Hypothalamus (tissue), 51 donors: Measurements from ENCODE around the gene SLC18B1.

Source experiments
- DNase-seq, 51 donors: peaks; one replicate each; lab custom pipeline; 2025; lab: John Stamatoyannopoulos, UW

Gene SLC18B1

DNA sequence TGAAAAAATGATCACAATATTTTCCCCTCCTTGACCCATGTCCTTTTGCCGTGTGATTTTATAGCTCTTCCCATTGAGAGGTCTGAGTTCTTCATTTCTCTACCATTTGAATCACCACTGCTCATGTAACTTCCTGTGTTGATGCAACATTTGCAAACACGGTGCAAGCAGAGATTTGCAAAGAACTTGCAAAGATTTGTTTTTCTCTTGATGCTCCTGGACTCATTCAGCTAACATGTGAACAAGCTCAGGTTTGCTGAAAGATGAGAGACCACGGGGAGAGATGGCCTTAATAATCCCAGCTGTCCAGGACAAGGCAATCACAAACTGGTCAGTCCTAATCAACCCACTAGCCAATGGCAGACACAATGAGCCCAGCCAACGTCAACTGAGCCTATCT lies 49.3 kb downstream of the SLC18B1 start:
- no peak for DNase-seq

DNA sequence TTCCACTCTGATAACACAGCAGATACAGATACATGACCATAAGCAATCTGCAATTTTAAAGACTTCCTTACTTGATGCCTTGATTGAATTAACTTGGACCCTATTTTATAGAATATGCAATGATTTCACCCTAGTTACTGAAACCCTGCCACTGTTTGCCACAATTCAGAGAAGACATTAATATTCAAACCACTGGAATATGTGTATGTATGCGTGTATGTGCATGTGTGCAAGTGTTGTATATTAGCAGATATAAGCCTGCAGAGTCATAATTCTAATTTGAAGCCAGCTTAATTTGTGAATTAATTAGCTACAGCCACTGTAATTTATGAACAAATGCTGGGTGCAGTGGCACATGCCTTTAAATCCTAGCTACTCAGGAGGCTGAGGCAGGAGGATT lies 50.0 kb downstream of the SLC18B1 start:
- DNase-seq, result no peak

DNA sequence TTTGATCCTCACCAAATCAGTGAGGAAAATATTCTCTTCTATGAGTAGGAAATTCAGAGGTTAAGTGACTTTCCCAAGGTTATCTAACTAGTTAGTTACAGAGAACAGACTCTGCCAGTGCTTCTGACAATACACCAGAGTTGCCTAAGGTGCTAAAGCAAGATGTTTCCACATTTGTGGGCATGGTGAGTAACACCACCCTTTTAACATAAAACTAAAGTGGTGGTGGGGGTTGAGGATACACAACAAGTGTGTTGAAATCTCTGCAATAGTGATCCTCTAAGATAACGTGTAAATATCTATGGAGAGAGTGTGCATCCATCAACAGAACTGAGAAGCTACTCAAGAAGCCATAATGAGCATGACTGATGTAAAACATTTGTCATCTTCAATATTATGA lies 52.4 kb downstream of the SLC18B1 start:
- no peak for DNase-seq

DNA sequence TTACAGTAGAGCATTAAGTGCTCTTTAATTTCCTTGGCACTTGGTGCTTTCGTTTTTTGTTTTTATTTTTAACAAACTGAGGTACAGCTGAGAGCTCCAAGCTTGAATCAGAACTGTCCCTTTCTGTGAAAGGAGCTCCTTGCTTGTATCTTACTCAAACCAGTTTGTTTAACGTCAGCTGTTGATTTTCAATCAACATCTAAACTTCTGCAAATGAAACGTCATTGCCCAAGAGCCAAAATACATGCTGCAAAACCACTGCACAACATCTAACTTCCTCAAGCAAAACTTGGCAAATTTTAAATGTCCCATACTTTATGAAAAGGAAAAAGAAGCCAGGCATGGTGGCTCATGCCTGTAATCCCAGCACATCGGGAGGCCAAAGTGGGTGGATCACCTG lies 55.9 kb downstream of the SLC18B1 start:
- DNase-seq, result no peak

DNA sequence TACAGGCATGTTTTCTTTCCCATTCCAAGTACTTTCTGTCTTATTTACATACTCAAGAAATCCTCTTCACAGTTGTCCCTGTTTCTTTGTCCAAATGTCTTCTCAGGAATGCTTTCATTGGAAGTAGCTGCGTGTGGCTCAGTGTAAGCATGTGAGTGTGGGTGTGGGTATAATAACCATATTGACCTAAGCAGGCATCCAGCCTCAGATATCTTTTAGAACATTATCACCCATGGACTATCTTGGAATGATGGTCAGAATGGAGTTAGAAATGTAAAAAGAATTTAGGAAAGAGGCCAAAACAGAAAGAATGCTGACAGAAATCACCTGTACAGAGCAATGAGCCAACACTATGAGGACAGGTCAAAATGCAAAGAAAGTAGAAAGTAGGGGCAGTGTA lies 57.2 kb downstream of the SLC18B1 start:
- DNase-seq, result no peak

DNA sequence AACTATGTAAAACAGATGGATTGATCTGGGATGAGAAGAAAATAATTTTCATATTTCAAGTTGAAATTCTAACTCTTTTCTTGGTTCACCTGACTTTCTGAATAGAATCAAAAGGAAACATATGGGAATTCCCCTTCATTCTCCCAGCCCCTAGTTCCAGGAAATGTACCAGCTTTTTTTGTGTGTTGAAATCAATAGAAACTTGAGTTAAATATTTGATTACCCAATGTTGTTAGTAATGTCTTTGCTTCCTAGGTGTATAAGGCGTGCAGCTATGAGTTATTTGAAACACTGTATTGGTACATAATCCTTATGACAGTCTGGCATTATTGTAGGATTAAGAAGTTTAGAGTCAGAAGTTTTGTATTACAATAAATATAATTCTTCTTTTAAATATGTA lies 62.2 kb downstream of the SLC18B1 start:
- no peak for DNase-seq

DNA sequence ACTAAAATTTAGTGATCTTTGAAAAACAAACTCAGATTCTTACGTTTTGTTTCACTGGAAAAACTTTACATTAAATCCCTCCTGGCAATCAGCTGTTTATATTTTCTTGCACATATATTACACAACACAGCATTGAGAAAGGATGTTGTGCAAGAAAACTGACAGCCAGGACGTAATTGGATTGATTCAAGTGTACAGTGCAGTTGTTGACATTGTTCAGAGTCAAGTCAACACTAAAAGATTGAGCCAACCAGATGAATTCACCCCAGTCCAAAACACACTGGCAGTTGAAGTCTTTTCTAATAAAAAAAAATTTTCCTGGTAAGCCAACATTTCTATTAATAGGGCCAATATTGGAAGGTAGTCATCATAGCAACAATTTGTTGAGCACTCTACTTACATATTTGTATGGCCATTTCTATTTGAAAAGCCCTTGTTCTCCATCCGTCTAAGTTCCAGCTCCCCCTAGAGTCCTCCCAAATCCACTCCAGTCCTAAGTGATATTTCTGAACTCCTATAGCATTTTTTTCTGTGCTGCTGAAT lies 63.7 kb downstream of the SLC18B1 start:
- DNase-seq, result no peak

DNA sequence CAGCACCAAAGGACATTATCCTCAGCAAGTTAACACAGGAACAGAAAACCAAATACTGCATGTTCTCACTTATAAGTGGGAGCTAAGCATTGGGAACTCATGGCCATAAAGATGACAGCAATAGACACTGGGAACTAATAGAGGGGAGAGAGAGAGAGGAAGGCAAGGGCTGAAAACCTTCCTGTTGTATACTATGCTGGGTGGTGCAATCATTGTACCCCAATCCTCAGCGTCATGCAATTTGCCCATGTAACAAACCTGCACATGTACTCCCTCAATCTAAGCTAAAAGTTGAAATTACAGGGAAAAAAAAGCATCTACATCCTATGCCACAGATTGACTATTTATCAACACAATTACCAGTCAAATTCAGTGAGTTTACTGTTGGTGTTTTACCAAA lies 64.6 kb downstream of the SLC18B1 start:
- no peak for DNase-seq

DNA sequence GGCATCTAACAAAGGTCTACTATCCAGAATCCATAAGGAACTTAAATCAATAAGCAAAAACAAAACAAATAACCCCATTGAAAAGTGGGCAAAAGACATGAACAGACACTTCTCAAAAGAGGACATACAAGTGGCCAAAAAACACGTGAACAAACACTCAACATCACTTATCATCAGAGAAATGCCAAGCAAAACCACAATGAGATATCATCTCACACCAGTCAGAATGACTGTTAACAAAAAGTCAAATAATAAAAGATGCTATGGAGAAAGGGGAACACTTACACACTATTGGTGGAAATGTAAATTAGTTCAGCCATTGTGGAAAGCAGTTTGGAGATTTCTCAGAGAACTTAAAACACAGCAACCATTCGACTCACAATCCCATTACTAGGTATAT lies 65.2 kb downstream of the SLC18B1 start:
- no peak for DNase-seq

DNA sequence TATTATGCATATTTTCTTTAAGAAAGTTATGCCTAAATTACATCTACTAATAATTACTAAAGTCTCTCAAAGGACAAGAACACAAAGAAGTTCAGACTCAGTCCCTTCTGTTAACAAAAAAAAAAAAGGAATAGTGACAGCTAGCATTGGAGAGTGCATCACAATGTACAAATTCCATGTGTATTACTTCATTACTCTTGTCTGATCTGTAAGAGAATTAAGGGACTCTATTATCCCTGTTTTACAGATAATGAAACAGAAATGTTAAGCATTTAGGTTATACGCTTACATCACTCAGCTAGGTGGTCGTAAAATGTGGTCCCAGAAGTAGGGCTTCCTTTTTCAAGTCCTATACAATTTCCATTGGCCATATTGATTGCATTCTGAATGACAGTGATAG lies 67.4 kb downstream of the SLC18B1 start:
- DNase-seq, result no peak

DNA sequence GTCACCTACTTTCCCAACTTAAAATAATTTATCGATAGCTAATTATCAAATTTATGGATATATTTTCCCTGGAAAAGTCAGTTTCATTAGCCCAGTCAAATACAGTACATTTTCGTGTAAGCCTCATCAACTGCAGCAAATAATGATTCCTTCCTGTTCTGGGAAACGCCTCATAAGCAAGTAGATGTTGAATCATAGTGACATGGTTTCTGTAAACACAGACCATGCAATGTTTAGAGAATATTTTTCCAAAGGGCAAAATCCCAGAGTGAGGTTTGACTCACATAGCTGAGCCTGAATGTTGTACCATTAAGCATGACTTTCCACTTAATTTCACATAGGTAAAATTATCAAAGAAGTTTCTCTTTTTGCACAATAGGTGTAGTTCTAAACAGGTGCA lies 67.9 kb downstream of the SLC18B1 start:
- no peak for DNase-seq

DNA sequence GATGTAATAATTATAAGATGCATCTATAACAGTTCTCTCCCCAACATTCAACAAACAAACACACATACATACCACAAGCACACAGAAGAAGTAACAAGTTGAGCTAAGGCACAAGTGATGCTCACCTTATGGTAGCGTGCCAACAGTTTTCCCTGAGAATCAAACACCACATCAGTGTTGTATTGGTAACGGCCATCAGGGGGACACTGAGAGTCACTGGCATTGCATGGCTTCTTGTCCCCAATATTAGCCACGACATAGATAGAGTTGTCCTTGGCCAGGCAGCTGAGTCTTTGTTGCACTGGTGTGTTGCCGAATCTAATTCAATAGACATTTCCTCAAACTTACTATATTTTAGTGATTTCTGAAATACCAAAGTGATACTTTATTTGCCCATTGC lies 69.8 kb downstream of the SLC18B1 start:
- DNase-seq, result no peak

DNA sequence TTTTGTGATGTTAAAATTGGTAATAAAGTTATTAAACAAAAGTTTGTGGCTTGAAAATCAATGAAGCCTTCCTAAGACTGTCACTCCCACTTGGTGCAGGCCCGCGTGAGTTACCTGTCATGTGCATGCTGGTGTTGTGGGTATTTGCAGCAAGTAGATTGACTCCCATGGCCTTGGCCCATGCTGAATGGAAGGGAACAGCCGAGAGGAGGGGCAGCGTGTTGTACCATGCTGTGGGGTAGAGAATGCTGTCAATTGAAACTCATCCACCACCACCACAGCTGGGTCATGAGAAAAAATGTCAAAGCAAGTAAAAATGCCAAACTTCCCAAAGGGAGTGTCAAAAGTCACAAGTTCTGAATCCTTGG lies 71.8 kb downstream of the SLC18B1 start:
- no peak for DNase-seq

DNA sequence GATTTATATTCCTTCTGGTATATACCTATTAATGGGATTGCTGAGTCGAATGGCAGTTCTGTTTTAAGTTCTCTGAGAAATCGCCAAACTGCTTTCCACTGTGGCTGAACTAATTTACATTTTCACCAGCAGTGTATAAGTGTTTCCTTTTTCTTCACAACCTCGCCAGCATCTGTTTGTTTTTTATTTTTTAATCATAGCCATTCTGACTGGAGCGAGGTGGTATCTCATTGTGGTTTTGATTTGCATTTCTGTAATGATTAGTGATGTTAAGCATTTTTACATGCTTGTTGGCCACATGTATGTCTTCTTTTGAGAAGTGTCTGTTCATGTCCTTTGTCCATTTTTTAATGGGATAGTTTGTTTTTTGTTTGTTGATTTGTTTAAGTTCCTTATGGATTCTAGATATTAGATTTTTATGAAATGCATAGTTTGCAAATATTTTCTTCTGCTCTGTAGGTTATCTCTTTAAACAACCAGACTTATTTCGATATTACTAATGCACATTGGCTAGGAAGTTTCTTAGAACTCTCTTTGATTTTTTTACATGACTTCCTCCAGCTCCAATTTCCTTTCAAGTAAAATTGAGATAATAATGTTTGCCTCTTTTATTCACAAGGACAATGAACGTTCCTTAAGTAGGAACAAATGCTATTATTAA lies 72.4 kb downstream of the SLC18B1 start:
- DNase-seq, result no peak

DNA sequence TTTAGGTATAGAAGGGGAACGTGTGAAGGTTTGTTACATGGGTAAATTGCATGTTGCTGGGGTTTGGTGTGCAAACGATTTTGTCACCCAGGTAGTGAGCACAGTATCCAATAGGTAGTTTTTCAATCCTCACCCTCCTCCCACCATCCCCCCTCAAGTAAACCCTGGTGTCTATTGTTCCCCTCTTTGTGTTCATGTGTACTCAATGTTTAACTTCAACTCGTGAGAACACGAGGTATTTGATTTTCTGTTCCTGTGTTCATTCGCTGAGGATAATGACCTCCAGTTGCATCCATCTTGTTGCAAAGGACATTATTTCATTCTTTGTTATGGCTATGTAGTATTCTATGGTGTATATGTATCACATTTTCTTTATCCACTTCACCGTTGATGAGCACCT lies 73.0 kb downstream of the SLC18B1 start:
- DNase-seq, result no peak

DNA sequence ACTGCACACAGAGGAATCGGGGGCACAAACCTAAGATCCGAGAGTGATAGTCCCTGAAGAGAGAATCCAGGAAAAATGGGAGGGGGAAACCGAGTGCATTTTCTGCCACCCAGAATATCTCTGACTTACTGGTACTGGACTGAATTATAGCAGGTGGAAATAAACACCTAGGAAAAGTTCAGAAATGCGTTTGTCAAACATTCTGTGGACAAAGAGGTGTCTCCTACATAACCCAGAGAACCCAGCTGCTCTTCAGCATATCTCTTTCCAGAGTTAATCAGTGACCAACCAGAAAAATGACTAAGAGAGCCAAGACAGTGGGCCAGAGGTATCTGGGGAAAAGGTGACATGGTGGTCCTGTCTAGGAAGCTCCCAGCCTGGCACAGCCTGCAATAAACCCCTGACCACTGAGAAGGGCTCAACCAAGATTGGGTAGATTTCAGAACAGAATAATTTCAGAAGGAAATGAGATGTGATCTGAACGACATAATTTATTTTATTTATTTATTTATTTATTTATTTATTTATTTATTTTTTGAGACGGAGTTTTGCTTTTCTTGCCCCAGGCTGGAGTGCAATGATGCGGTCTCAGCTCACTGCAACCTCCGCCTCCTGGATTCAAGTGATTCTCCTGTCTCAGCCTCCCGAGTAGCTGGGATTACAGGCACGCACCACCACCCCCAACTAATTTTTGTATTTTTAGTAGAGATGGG lies 78.5 kb downstream of the SLC18B1 start:
- no peak for DNase-seq
